GM21528 (cell line): ENCODE measurements around the gene C16orf86.
"Not testable (repeated sequence)": the region's sequence is repeated elsewhere in the genome, so short reads cannot be mapped to it uniquely, and the experiment has no call there.

ENCODE experiments used
- ATAC-seq: cut with Tn5 transposase; IDR thresholded peaks from one replicate; pipeline ENCODE4 v1.9.1; 2021; ENCODE audit warnings: mild to moderate bottlenecking, moderate library complexity; ENCODE audit not compliant: unreplicated experiment, low FRiP score

C16orf86 gene

GRCh38 chr16:67685388-67686112 lies 18.9 kb downstream of the C16orf86 start:
- ATAC-seq: no peak

- ATAC-seq: not testable (repeated sequence)
Measured at GRCh38 chr16:67693517-67694285, 27.1 kb downstream of the C16orf86 start.

GRCh38 chr16:67694611-67695010 lies 28.0 kb downstream of the C16orf86 start:
- no peak for ATAC-seq

GRCh38 chr16:67697422-67698185 lies 31.0 kb downstream of the C16orf86 start:
- ATAC-seq: no peak

GRCh38 chr16:67699265-67699664 lies 32.7 kb downstream of the C16orf86 start:
- no peak for ATAC-seq

GRCh38 chr16:67701420-67701819 lies 34.8 kb downstream of the C16orf86 start:
- no peak for ATAC-seq

GRCh38 chr16:67702130-67702529 lies 35.5 kb downstream of the C16orf86 start:
- ATAC-seq: no peak

GRCh38 chr16:67703626-67704025 lies 37.0 kb downstream of the C16orf86 start:
- no peak for ATAC-seq

GRCh38 chr16:67704110-67704509 lies 37.5 kb downstream of the C16orf86 start:
- no peak for ATAC-seq

GRCh38 chr16:67707210-67707609 lies 40.6 kb downstream of the C16orf86 start:
- ATAC-seq: no peak

GRCh38 chr16:67707790-67708189 lies 41.2 kb downstream of the C16orf86 start:
- no peak for ATAC-seq

- no peak for ATAC-seq
Measured at GRCh38 chr16:67708368-67708771, 41.8 kb downstream of the C16orf86 start.

GRCh38 chr16:67709050-67709449 lies 42.4 kb downstream of the C16orf86 start:
- ATAC-seq: no peak

GRCh38 chr16:67710607-67711006 lies 44.0 kb downstream of the C16orf86 start:
- ATAC-seq: no peak

GRCh38 chr16:67713647-67714273 lies 47.1 kb downstream of the C16orf86 start:
- no peak for ATAC-seq

GRCh38 chr16:67714522-67714921 lies 47.9 kb downstream of the C16orf86 start:
- no peak for ATAC-seq

- no peak for ATAC-seq
Measured at GRCh38 chr16:67716097-67716496, 49.5 kb downstream of the C16orf86 start.
